ENCODE data around the gene DAPL1.

Gene DAPL1

GRCh38 chr2:158822193-158822592 lies 27.1 kb downstream of the DAPL1 start:
- Histone ChIP-seq H3K9me3 (ENCODE audit: control insufficient read depth in 2 of 2, low read length in 2 of 2) (no peaks in the 10 kb centered on the region), H3K36me3 (ENCODE audit: control insufficient read depth in 2 of 2, insufficient read depth in 2 of 2, low read length in 2 of 2) (no peaks in the 10 kb centered on the region), H3K27me3 (ENCODE audit: control insufficient read depth in 1 of 2, insufficient read depth in 2 of 2, low read length in 2 of 2) (no peaks in the 10 kb centered on the region), H3K27ac (ENCODE audit: low read length) (no peak overlapping the region), H3K4me3 (ENCODE audit: low read length in 2 of 2) (no peak overlapping the region), H3K4me1 (ENCODE audit: control insufficient read depth, insufficient read depth, low read length) (no peaks in the 10 kb centered on the region), H3K9ac (ENCODE audit: low read length in 2 of 2) (no peak overlapping the region)

DNA sequence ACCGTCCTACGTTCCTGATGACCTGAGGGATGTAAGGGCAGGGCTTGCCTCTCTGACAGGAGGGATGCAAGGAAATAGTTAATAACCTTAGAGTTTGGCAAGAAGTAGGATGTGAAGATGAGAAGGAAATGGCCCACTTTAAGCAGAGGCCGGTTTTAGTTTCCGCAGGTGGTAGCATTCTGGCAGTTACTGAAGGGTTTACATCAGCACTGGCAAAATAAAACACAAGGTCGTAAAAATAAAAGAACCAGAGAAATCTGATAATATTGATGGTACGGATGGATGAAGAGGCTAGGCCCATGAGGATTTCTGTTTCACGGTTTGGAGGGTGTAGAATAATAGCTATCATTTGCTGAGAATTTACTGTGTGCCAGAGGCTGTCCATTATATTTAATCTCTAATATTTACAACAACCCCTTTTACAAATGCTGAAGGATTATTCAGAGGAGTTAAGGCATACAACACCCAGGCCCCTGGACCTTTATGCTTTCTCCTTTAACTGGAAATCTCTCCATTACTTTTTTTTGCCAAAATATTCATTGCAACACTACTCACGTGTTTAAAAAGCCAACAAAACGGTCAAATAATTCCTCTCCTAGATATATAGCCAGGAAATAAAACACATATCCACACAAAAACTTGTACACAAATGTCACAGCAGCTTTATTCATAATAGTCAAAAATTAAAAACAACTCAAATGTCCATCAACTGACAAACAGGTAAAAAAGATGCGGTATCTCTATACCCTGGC lies 28.5 kb downstream of the DAPL1 start:
- Histone ChIP-seq H3K9ac (ENCODE audit: low read length in 2 of 2) (no peak overlapping the region), H3K36me3 (ENCODE audit: control insufficient read depth in 2 of 2, insufficient read depth in 2 of 2, low read length in 2 of 2) (no peaks in the 10 kb centered on the region), H3K4me1 (ENCODE audit: control insufficient read depth, insufficient read depth, low read length) (peaks cover 1% of the 10 kb centered on the region), H3K4me3 (ENCODE audit: low read length in 2 of 2) (no peak overlapping the region), H3K27me3 (ENCODE audit: control insufficient read depth in 1 of 2, insufficient read depth in 2 of 2, low read length in 2 of 2) (no peaks in the 10 kb centered on the region), H3K9me3 (ENCODE audit: control insufficient read depth in 2 of 2, low read length in 2 of 2) (no peaks in the 10 kb centered on the region), H3K27ac (ENCODE audit: low read length) (no peak overlapping the region)

- H3K27me3 ChIP-seq (ENCODE audit: control insufficient read depth in 1 of 2, insufficient read depth in 2 of 2, low read length in 2 of 2): no peaks in the 10 kb centered on the region
- H3K9ac ChIP-seq (ENCODE audit: low read length in 2 of 2): no peak overlapping the region
- no peaks in the 10 kb centered on the region for H3K9me3 ChIP-seq (ENCODE audit: control insufficient read depth in 2 of 2, low read length in 2 of 2)
- no peaks in the 10 kb centered on the region for H3K36me3 ChIP-seq (ENCODE audit: control insufficient read depth in 2 of 2, insufficient read depth in 2 of 2, low read length in 2 of 2)
- peaks cover 6% of the 10 kb centered on the region for H3K4me1 ChIP-seq (ENCODE audit: control insufficient read depth, insufficient read depth, low read length)
- no peak overlapping the region for H3K4me3 ChIP-seq (ENCODE audit: low read length in 2 of 2)
- H3K27ac ChIP-seq (ENCODE audit: low read length): no peak overlapping the region
Measured at GRCh38 chr2:158825021-158825420, 29.9 kb downstream of the DAPL1 start.

GRCh38 chr2:158826965-158827364 lies 31.8 kb downstream of the DAPL1 start:
- Histone ChIP-seq H3K9ac (ENCODE audit: low read length in 2 of 2) (no peak overlapping the region), H3K27me3 (ENCODE audit: control insufficient read depth in 1 of 2, insufficient read depth in 2 of 2, low read length in 2 of 2) (no peaks in the 10 kb centered on the region), H3K4me1 (ENCODE audit: control insufficient read depth, insufficient read depth, low read length) (peaks cover 6% of the 10 kb centered on the region), H3K36me3 (ENCODE audit: control insufficient read depth in 2 of 2, insufficient read depth in 2 of 2, low read length in 2 of 2) (no peaks in the 10 kb centered on the region), H3K9me3 (ENCODE audit: control insufficient read depth in 2 of 2, low read length in 2 of 2) (no peaks in the 10 kb centered on the region), H3K27ac (ENCODE audit: low read length) (no peak overlapping the region), H3K4me3 (ENCODE audit: low read length in 2 of 2) (no peak overlapping the region)

DNA sequence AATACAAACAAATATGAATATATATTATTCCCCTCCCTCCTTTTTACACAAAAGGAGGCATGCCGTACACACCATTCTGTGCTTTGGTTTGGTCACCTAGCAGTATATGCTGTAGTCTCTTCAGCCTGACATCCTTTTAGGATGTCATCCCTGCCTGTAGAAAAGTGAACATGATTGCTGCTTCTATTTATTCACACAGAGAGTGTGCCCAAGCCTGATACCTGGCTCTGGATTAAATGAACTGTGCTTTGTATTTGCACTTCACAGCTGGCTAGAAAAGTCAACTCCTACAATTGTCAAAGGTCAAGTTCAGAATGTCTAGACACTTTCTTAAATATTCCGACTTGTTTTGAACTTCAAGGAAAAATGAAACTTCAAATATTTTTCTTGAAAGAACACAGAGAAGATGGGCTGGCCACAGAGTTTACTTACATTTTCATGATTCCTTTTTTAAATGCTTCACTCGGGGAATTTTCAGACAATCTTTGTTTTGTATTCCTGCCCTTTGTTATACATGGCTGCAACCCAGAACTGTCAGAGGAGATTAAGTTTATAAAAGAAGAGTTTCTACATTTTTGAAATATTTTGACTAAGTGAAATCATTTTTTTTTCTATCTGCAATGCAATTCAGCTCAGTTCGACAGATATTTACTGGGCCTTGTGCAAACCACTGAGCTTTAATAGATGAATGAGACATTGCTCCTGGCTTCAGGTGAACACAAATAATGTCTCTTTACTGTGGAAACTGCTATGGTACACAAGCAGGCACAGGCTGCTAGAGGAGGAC lies 33.5 kb downstream of the DAPL1 start:
- H3K36me3 ChIP-seq (ENCODE audit: control insufficient read depth in 2 of 2, insufficient read depth in 2 of 2, low read length in 2 of 2): no peaks in the 10 kb centered on the region
- H3K9ac ChIP-seq (ENCODE audit: low read length in 2 of 2): no peak overlapping the region
- no peak overlapping the region for H3K4me3 ChIP-seq (ENCODE audit: low read length in 2 of 2)
- no peak overlapping the region for H3K27ac ChIP-seq (ENCODE audit: low read length)
- peaks cover 6% of the 10 kb centered on the region for H3K4me1 ChIP-seq (ENCODE audit: control insufficient read depth, insufficient read depth, low read length)
- H3K9me3 ChIP-seq (ENCODE audit: control insufficient read depth in 2 of 2, low read length in 2 of 2): no peaks in the 10 kb centered on the region
- no peaks in the 10 kb centered on the region for H3K27me3 ChIP-seq (ENCODE audit: control insufficient read depth in 1 of 2, insufficient read depth in 2 of 2, low read length in 2 of 2)

GRCh38 chr2:158829167-158829566 lies 34.0 kb downstream of the DAPL1 start:
- peaks cover 6% of the 10 kb centered on the region for H3K4me1 ChIP-seq (ENCODE audit: control insufficient read depth, insufficient read depth, low read length)
- H3K27me3 ChIP-seq (ENCODE audit: control insufficient read depth in 1 of 2, insufficient read depth in 2 of 2, low read length in 2 of 2): no peaks in the 10 kb centered on the region
- H3K36me3 ChIP-seq (ENCODE audit: control insufficient read depth in 2 of 2, insufficient read depth in 2 of 2, low read length in 2 of 2): no peaks in the 10 kb centered on the region
- no peak overlapping the region for H3K4me3 ChIP-seq (ENCODE audit: low read length in 2 of 2)
- H3K9me3 ChIP-seq (ENCODE audit: control insufficient read depth in 2 of 2, low read length in 2 of 2): no peaks in the 10 kb centered on the region
- no peak overlapping the region for H3K27ac ChIP-seq (ENCODE audit: low read length)
- no peak overlapping the region for H3K9ac ChIP-seq (ENCODE audit: low read length in 2 of 2)

DNA sequence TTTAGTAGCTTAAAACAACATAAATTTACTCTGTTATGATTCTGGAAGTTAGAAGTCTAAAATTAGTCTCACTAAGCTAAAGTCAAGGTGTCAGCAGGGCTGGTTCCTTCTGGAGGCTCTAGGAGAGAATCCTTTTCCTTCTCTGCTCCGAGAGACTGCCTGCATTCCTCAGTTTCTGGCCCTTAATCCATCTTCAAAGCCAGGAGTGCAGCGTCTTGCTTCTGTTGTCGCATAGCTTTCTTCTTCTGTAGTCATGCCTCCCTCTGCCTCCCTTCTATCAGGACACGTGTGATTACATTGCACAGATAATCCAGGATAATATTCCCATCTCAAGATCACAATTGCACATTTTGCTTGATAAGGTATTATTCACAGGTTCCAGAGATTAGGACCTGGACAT lies 35.1 kb downstream of the DAPL1 start:
- H3K9ac ChIP-seq (ENCODE audit: low read length in 2 of 2): no peak overlapping the region
- no peaks in the 10 kb centered on the region for H3K36me3 ChIP-seq (ENCODE audit: control insufficient read depth in 2 of 2, insufficient read depth in 2 of 2, low read length in 2 of 2)
- H3K4me1 ChIP-seq (ENCODE audit: control insufficient read depth, insufficient read depth, low read length): peaks cover 6% of the 10 kb centered on the region
- H3K9me3 ChIP-seq (ENCODE audit: control insufficient read depth in 2 of 2, low read length in 2 of 2): no peaks in the 10 kb centered on the region
- no peaks in the 10 kb centered on the region for H3K27me3 ChIP-seq (ENCODE audit: control insufficient read depth in 1 of 2, insufficient read depth in 2 of 2, low read length in 2 of 2)
- no peak overlapping the region for H3K27ac ChIP-seq (ENCODE audit: low read length)
- no peak overlapping the region for H3K4me3 ChIP-seq (ENCODE audit: low read length in 2 of 2)

- no peaks in the 10 kb centered on the region for H3K9me3 ChIP-seq (ENCODE audit: control insufficient read depth in 2 of 2, low read length in 2 of 2)
- no peak overlapping the region for H3K4me3 ChIP-seq (ENCODE audit: low read length in 2 of 2)
- no peaks in the 10 kb centered on the region for H3K27me3 ChIP-seq (ENCODE audit: control insufficient read depth in 1 of 2, insufficient read depth in 2 of 2, low read length in 2 of 2)
- H3K27ac ChIP-seq (ENCODE audit: low read length): no peak overlapping the region
- H3K4me1 ChIP-seq (ENCODE audit: control insufficient read depth, insufficient read depth, low read length): no peaks in the 10 kb centered on the region
- H3K36me3 ChIP-seq (ENCODE audit: control insufficient read depth in 2 of 2, insufficient read depth in 2 of 2, low read length in 2 of 2): no peaks in the 10 kb centered on the region
- H3K9ac ChIP-seq (ENCODE audit: low read length in 2 of 2): no peak overlapping the region
Measured at GRCh38 chr2:158835431-158835830, 40.3 kb downstream of the DAPL1 start.

- Histone ChIP-seq H3K4me1 (ENCODE audit: control insufficient read depth, insufficient read depth, low read length) (no peaks in the 10 kb centered on the region), H3K4me3 (ENCODE audit: low read length in 2 of 2) (no peak overlapping the region), H3K27me3 (ENCODE audit: control insufficient read depth in 1 of 2, insufficient read depth in 2 of 2, low read length in 2 of 2) (no peaks in the 10 kb centered on the region), H3K27ac (ENCODE audit: low read length) (no peak overlapping the region), H3K9me3 (ENCODE audit: control insufficient read depth in 2 of 2, low read length in 2 of 2) (no peaks in the 10 kb centered on the region), H3K36me3 (ENCODE audit: control insufficient read depth in 2 of 2, insufficient read depth in 2 of 2, low read length in 2 of 2) (no peaks in the 10 kb centered on the region), H3K9ac (ENCODE audit: low read length in 2 of 2) (no peak overlapping the region)
Measured at GRCh38 chr2:158837645-158838044, 42.5 kb downstream of the DAPL1 start.

DNA sequence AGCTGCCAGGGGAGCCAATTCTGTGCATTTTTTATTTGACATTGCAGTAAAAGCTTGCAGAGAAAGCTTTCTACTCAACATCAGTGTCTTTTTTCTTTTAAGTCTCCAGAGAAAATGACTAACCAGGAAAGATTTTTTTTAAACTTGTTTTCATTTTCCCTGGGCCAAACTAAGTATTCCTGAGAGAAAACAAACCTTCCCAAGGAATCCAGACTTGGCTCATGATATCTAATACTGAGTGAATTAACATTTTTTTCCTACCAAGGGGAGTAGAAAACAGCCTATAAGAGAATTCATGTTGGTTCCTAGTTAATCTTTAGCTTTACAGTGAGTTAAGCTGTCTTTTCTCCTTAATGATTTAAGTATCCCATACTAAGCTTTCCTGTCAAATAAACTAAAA lies 46.7 kb downstream of the DAPL1 start:
- H3K27ac ChIP-seq (ENCODE audit: low read length): no peak overlapping the region
- no peaks in the 10 kb centered on the region for H3K36me3 ChIP-seq (ENCODE audit: control insufficient read depth in 2 of 2, insufficient read depth in 2 of 2, low read length in 2 of 2)
- H3K9me3 ChIP-seq (ENCODE audit: control insufficient read depth in 2 of 2, low read length in 2 of 2): no peaks in the 10 kb centered on the region
- no peaks in the 10 kb centered on the region for H3K4me1 ChIP-seq (ENCODE audit: control insufficient read depth, insufficient read depth, low read length)
- H3K4me3 ChIP-seq (ENCODE audit: low read length in 2 of 2): no peak overlapping the region
- no peak overlapping the region for H3K9ac ChIP-seq (ENCODE audit: low read length in 2 of 2)
- no peaks in the 10 kb centered on the region for H3K27me3 ChIP-seq (ENCODE audit: control insufficient read depth in 1 of 2, insufficient read depth in 2 of 2, low read length in 2 of 2)

- Histone ChIP-seq H3K9ac (ENCODE audit: low read length in 2 of 2) (no peak overlapping the region), H3K9me3 (ENCODE audit: control insufficient read depth in 2 of 2, low read length in 2 of 2) (no peaks in the 10 kb centered on the region), H3K27ac (ENCODE audit: low read length) (no peak overlapping the region), H3K4me1 (ENCODE audit: control insufficient read depth, insufficient read depth, low read length) (no peaks in the 10 kb centered on the region), H3K27me3 (ENCODE audit: control insufficient read depth in 1 of 2, insufficient read depth in 2 of 2, low read length in 2 of 2) (no peaks in the 10 kb centered on the region), H3K4me3 (ENCODE audit: low read length in 2 of 2) (no peak overlapping the region), H3K36me3 (ENCODE audit: control insufficient read depth in 2 of 2, insufficient read depth in 2 of 2, low read length in 2 of 2) (no peaks in the 10 kb centered on the region)
Measured at GRCh38 chr2:158845444-158845843, 50.3 kb downstream of the DAPL1 start.
